ENCODE results near the gene PRLR. TPM values are rescaled to one million over a fixed set of nuclear protein-coding genes. Genes with fewer than 3 reads are reported as not detected.
"Not testable (repeated sequence)": the region's sequence is repeated elsewhere in the genome, so short reads cannot be mapped to it uniquely, and the experiment has no call there.

PRLR gene
- total RNA-seq, 2 experiments from 2014 or later, result not detected

DNA sequence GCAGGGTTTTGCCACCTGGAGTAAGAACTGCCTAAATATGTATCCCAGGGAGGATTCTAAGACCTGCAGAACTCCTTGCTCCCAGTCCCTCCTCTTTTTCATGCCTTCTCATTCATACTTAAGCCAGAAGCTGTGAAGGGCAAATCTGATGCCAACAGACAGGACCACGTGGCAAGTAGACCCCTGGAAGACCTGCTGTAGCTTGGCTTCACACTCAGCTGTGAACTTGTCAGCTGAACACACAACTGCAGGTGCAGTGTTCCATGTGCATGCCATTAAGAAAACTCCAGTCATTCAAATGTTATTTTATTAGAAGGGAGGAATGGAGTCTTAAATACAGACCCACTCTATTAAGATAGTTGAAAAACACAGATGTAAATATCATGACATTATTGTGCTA, 103.3 kb downstream of the PRLR start:
- Mint-ChIP-seq H3K4me1 (ENCODE audit: low read depth) (peaks cover 9% of the 10 kb centered on the region), H3K4me3 (no peak overlapping the region), H3K9me3 (ENCODE audit: insufficient read depth) (no peaks in the 10 kb centered on the region), H3K27me3 (ENCODE audit: low read depth) (peaks cover 28% of the 10 kb centered on the region), H3K36me3 (ENCODE audit: low read depth) (no peaks in the 10 kb centered on the region), H3K27ac (no peak overlapping the region)
- POLR2A ChIA-PET, result no interaction called here
- CTCF ChIA-PET, result no interaction called here
- no peak for ATAC-seq
- DNase-seq, result no peak

DNA sequence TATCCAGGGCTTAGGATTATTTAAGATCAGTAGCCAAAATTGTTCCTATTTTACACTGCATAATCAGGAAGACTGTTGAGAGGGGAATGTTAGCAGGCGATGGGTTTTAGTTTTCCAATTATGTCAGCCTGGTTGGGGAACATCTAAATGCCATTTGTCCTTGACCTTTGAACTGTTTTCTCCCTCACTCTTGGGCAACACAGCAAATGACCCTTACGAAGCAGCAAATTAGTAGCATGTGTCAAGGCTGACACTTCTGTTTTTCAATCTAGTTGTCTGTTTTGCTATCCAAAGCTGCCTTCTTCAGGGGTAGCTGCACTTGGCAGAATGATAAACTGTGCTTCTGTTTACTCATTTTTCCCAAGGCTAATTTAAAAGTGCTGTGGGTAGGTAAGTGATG, 104.5 kb downstream of the PRLR start:
- Mint-ChIP-seq H3K36me3 (ENCODE audit: low read depth) (no peaks in the 10 kb centered on the region), H3K4me3 (no peak overlapping the region), H3K27me3 (ENCODE audit: low read depth) (peaks cover 24% of the 10 kb centered on the region), H3K27ac (no peak overlapping the region), H3K4me1 (ENCODE audit: low read depth) (peaks cover 9% of the 10 kb centered on the region), H3K9me3 (ENCODE audit: insufficient read depth) (no peaks in the 10 kb centered on the region)
- ChIA-PET CTCF (no interaction called here), POLR2A (no interaction called here)
- DNase-seq, result no peak
- ATAC-seq, result no peak

DNA sequence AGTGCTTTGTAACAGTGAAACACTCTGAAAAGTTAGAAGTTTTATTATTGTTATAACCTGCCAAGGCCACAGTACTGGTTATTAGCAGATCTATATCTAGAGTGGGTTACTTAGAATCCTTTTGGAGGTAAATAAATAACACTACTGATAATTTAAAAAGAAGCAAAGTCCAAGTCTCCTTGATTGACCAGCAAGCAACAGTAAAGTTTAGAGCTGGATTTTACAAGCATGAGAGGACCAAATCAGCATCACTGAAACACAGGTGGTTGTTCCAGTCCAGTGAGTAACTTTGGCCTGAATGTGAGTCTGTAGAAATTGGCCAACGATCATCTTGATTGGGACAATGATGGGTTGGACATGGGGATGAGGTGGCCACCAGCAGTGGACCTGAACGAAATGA, 105.4 kb downstream of the PRLR start:
- Mint-ChIP-seq H3K4me1 (ENCODE audit: low read depth) (peaks cover 1% of the 10 kb centered on the region), H3K4me3 (no peak overlapping the region), H3K36me3 (ENCODE audit: low read depth) (no peaks in the 10 kb centered on the region), H3K27me3 (ENCODE audit: low read depth) (peaks cover 20% of the 10 kb centered on the region), H3K27ac (no peak overlapping the region), H3K9me3 (ENCODE audit: insufficient read depth) (no peaks in the 10 kb centered on the region)
- ChIA-PET POLR2A (no interaction called here), CTCF (no interaction called here)
- ATAC-seq (no peak), DNase-seq (no peak)

DNA sequence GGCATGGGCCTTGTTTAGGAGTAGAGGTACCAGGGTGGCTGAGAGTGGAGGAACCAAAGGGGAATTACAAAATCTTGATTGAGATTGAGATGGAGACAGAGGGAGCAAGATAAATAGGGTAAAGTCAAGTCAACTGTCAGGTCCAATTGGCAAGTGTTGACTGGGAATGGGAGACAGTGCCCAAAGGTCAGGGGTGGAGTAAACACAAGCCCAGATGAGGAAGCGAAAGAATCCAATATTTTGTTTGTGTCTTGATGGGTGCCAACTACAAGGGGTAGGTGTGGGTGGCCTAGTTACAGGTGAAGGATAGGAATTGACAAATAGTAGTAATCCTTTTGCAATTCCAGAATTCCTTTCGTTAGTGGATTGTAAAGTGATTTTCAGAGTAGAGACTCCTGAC, 107.5 kb downstream of the PRLR start:
- ChIA-PET CTCF (no interaction called here), POLR2A (no interaction called here)
- no peaks in the 10 kb centered on the region for H3K36me3 Mint-ChIP-seq (ENCODE audit: low read depth)
- no peak overlapping the region for H3K27ac Mint-ChIP-seq
- H3K27me3 Mint-ChIP-seq (ENCODE audit: low read depth), result peaks cover 13% of the 10 kb centered on the region
- no peak overlapping the region for H3K4me3 Mint-ChIP-seq
- H3K9me3 Mint-ChIP-seq (ENCODE audit: insufficient read depth), result no peaks in the 10 kb centered on the region
- ATAC-seq (no peak), DNase-seq (no peak)
- no peaks in the 10 kb centered on the region for H3K4me1 Mint-ChIP-seq (ENCODE audit: low read depth)

- Mint-ChIP-seq H3K27ac (no peak overlapping the region), H3K9me3 (ENCODE audit: insufficient read depth) (no peaks in the 10 kb centered on the region), H3K27me3 (ENCODE audit: low read depth) (peaks cover 6% of the 10 kb centered on the region), H3K4me1 (ENCODE audit: low read depth) (no peaks in the 10 kb centered on the region), H3K4me3 (no peak overlapping the region), H3K36me3 (ENCODE audit: low read depth) (no peaks in the 10 kb centered on the region)
- ChIA-PET POLR2A (no interaction called here), CTCF (no interaction called here)
- ATAC-seq, result no peak
- no peak for DNase-seq
These were observed 109.6 kb downstream of the PRLR start for GRCh38 chr5:35120715-35121114.

GRCh38 chr5:35117967-35118366, 112.3 kb downstream of the PRLR start:
- POLR2A ChIA-PET, result no interaction called here
- Mint-ChIP-seq H3K36me3 (ENCODE audit: low read depth) (no peaks in the 10 kb centered on the region), H3K27me3 (ENCODE audit: low read depth) (peaks cover 3% of the 10 kb centered on the region), H3K27ac (no peak overlapping the region), H3K4me1 (ENCODE audit: low read depth) (no peaks in the 10 kb centered on the region), H3K4me3 (no peak overlapping the region), H3K9me3 (ENCODE audit: insufficient read depth) (no peaks in the 10 kb centered on the region)
- CTCF ChIA-PET, result no interaction called here
- DNase-seq (no peak), ATAC-seq (no peak)

- no peaks in the 10 kb centered on the region for H3K9me3 Mint-ChIP-seq (ENCODE audit: insufficient read depth)
- no peak overlapping the region for H3K4me3 Mint-ChIP-seq
- H3K36me3 Mint-ChIP-seq (ENCODE audit: low read depth), result no peaks in the 10 kb centered on the region
- no peak for ATAC-seq
- H3K27ac Mint-ChIP-seq, result no peak overlapping the region
- no peaks in the 10 kb centered on the region for H3K4me1 Mint-ChIP-seq (ENCODE audit: low read depth)
- ChIA-PET CTCF (no interaction called here), POLR2A (no interaction called here)
- H3K27me3 Mint-ChIP-seq (ENCODE audit: low read depth), result peaks cover 4% of the 10 kb centered on the region
- no peak for DNase-seq
These were observed 114.4 kb downstream of the PRLR start for GRCh38 chr5:35115920-35116319.

- Mint-ChIP-seq H3K36me3 (ENCODE audit: low read depth) (no peaks in the 10 kb centered on the region), H3K4me3 (no peak overlapping the region), H3K9me3 (ENCODE audit: insufficient read depth) (no peaks in the 10 kb centered on the region), H3K27me3 (ENCODE audit: low read depth) (peaks cover 7% of the 10 kb centered on the region), H3K27ac (no peak overlapping the region), H3K4me1 (ENCODE audit: low read depth) (no peaks in the 10 kb centered on the region)
- ChIA-PET POLR2A (no interaction called here), CTCF (no interaction called here)
- DNase-seq, result no peak
- ATAC-seq, result no peak
These were observed 115.6 kb downstream of the PRLR start for GRCh38 chr5:35114698-35115097.

GRCh38 chr5:35112300-35112699, 118.0 kb downstream of the PRLR start:
- DNase-seq (no peak), ATAC-seq (no peak)
- no peaks in the 10 kb centered on the region for H3K36me3 Mint-ChIP-seq (ENCODE audit: low read depth)
- no peak overlapping the region for H3K27ac Mint-ChIP-seq
- no peaks in the 10 kb centered on the region for H3K4me1 Mint-ChIP-seq (ENCODE audit: low read depth)
- ChIA-PET POLR2A (no interaction called here), CTCF (no interaction called here)
- peaks cover 7% of the 10 kb centered on the region for H3K27me3 Mint-ChIP-seq (ENCODE audit: low read depth)
- H3K4me3 Mint-ChIP-seq, result no peak overlapping the region
- no peaks in the 10 kb centered on the region for H3K9me3 Mint-ChIP-seq (ENCODE audit: insufficient read depth)

DNA sequence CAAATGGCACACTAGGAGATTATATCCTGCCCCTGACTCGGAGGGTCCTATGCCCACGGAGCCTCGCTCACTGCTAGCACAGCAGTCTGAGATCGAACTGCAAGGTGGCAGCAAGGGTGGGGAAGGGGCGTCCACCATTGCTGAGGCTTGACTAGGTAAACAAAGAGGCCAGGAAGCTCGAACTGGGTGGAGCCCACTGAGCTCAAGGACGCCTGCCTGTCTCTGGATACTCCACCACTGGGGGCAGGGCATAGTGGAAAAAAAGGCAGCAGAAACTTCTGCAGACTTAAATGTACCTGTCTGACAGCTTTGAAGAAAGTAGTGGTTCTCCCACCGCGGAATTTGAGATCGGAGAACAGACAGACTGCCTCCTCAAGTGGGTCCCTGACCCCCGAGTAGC, 125.7 kb downstream of the PRLR start:
- CTCF ChIA-PET; H3K4me3 Mint-ChIP-seq; H3K9me3 Mint-ChIP-seq (ENCODE audit: insufficient read depth); DNase-seq; H3K27ac Mint-ChIP-seq; POLR2A ChIA-PET; H3K36me3 Mint-ChIP-seq (ENCODE audit: low read depth); H3K27me3 Mint-ChIP-seq (ENCODE audit: low read depth); ATAC-seq; H3K4me1 Mint-ChIP-seq (ENCODE audit: low read depth): not testable (repeated sequence)

DNA sequence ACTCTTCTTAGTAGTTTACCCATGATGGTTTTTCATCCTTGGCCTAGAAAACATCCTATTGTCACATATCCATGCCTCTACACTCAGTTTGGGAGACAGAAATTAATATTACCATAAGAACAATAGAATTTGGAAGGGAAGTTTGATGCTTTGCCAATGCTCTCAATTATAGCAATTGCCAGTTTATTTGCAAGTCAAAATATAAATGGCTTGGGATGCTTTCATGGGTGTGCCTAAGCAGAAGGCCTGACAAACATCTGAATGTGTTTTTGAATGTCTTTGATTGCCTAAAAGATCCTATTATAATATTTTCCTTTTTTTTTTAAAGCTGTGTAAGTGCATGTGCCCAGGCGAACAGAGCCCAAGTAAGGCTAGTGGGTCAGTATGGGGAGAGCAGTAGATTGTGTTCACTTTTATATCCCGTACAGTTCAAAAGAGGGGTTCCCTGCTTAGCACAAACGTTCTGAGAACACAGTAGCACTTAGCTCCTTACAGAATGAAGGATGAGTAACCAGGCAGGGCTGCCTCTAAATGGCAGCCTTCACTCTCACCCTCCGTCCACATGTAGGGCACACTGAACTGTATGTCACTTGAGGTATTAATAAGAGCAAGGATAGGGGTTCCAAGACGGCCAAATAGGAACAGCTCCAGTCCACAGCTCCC, 126.5 kb downstream of the PRLR start:
- DNase-seq (no peak), ATAC-seq (no peak)
- H3K27me3 Mint-ChIP-seq (ENCODE audit: low read depth), result peaks cover 5% of the 10 kb centered on the region
- H3K4me1 Mint-ChIP-seq (ENCODE audit: low read depth), result no peaks in the 10 kb centered on the region
- ChIA-PET POLR2A (no interaction called here), CTCF (no interaction called here)
- no peaks in the 10 kb centered on the region for H3K36me3 Mint-ChIP-seq (ENCODE audit: low read depth)
- no peak overlapping the region for H3K27ac Mint-ChIP-seq
- H3K9me3 Mint-ChIP-seq (ENCODE audit: insufficient read depth), result no peaks in the 10 kb centered on the region
- H3K4me3 Mint-ChIP-seq, result no peak overlapping the region

- POLR2A ChIA-PET; H3K4me1 Mint-ChIP-seq (ENCODE audit: low read depth); H3K36me3 Mint-ChIP-seq (ENCODE audit: low read depth); H3K27ac Mint-ChIP-seq; CTCF ChIA-PET; H3K27me3 Mint-ChIP-seq (ENCODE audit: low read depth); H3K9me3 Mint-ChIP-seq (ENCODE audit: insufficient read depth); ATAC-seq; DNase-seq; H3K4me3 Mint-ChIP-seq: not testable (repeated sequence)
These were observed 128.6 kb downstream of the PRLR start for GRCh38 chr5:35101720-35102119.

GRCh38 chr5:35101016-35101415, 129.3 kb downstream of the PRLR start:
- CTCF ChIA-PET, result no interaction called here
- Mint-ChIP-seq H3K36me3 (ENCODE audit: low read depth) (no peaks in the 10 kb centered on the region), H3K9me3 (ENCODE audit: insufficient read depth) (no peaks in the 10 kb centered on the region), H3K27ac (no peak overlapping the region), H3K27me3 (ENCODE audit: low read depth) (no peaks in the 10 kb centered on the region), H3K4me3 (no peak overlapping the region), H3K4me1 (ENCODE audit: low read depth) (no peaks in the 10 kb centered on the region)
- ATAC-seq, result no peak
- DNase-seq, result no peak
- POLR2A ChIA-PET, result no interaction called here
